Breast epithelium (tissue), 4 donors: ENCODE results near the gene TLNRD1. TPM values are rescaled to one million over a fixed set of nuclear protein-coding genes. Genes with fewer than 3 reads are reported as not detected.

Experiments used
- DNase-seq, 2 donors: peaks; one replicate each; pipeline ENCODE4 v3.0.0-alpha.2; 2019; ENCODE audit warnings: low spot score in 2 of 2
- H3K27ac ChIP-seq, 2 donors: fragments of 200-600 bp; sonication (generic) in 1 of 2; one replicate each; pipeline ENCODE4 v1.5.1; 2016 to 2019; ENCODE audit warnings: mild to moderate bottlenecking in 1 of 2
- H3K27me3 ChIP-seq, 2 donors: fragments of 200-600 bp; sonication (generic) in 1 of 2; one replicate each; pipeline versions ENCODE4 v1.5.1 to v1.6.0; 2017 to 2019; ENCODE audit warnings: control low read depth in 1 of 2, mild to moderate bottlenecking in 1 of 2
- H3K36me3 ChIP-seq: fragments of 200-600 bp; one replicate; pipeline ENCODE4 v1.5.1; 2019
- H3K4me1 ChIP-seq, 2 donors: fragments of 200-600 bp; sonication (generic); one replicate each; pipeline ENCODE4 v1.5.1; 2016 to 2019; ENCODE audit warnings: control low read depth in 1 of 2
- H3K4me3 ChIP-seq, 3 donors: fragments of 200-600 bp; sonication (generic); 1 replicate in 2 of 3; 2 replicates in 1 of 3; pipeline ENCODE4 v1.5.1; 2016 to 2019; ENCODE audit warnings: mild to moderate bottlenecking in 3 of 3, moderate library complexity in 2 of 3
- H3K9me3 ChIP-seq, 2 donors: fragments of 200-600 bp; sonication (generic) in 1 of 2; one replicate each; pipeline ENCODE4 v1.5.1; 2016 to 2019; ENCODE audit warnings: control low read depth in 1 of 2
- CTCF ChIP-seq, 3 donors: fragments of 450-650 bp; IDR thresholded peaks; one replicate each; pipeline ENCODE4 v1.5.1; 2016 to 2017; ENCODE audit warnings: antibody characterized with exemption in 3 of 3, mild to moderate bottlenecking in 3 of 3, moderate library complexity in 3 of 3
- POLR2A ChIP-seq: fragments of 450-650 bp; IDR thresholded peaks from one replicate; pipeline ENCODE4 v1.6.1; 2016; ENCODE audit warnings: antibody characterized with exemption, mild to moderate bottlenecking, moderate library complexity
- POLR2AphosphoS5 ChIP-seq, 3 donors: sonication (generic); formaldehyde crosslinking; IDR thresholded peaks; one replicate each; pipeline ENCODE4 v1.6.1; 2017; ENCODE audit warnings: antibody characterized with exemption in 3 of 3
- intact Hi-C: fragments of 100-400 bp; cut with DNase I; formaldehyde crosslinking; loops from one replicate; pipeline ENCODE4 v1.15.1; 2023; ENCODE audit warnings: low total_unique reads
- total RNA-seq, 3 donors: library from RNA; depleted of rRNA; stranded (reverse); fragments of >200 nt; gene quantifications; one replicate each; pipeline ENCODE4 v1.1.0, GENCODE V29; 2016

Gene TLNRD1
- total RNA-seq, 3 donors from 2014 or later = 15.1 to 21.6 (median 16.8) TPM

DNA sequence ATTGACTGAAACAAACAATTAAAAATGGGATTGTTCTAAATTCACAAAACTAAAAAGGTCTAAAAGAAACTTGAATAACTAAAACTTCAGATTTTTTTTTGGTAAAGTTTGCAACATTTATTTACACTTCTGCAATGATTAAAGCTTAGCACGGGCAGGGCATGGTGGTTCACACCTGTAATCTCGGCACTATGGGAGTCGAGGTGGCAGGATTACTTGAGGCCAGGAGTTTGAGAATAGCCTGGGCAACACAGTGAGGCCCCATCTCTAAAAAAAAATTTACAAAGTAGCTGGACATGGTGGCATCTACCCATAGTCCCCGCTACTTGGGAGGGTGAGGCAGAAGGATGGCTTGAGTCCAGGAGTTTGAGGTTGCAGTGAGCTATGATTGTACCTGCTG, 31.6 kb downstream of the TLNRD1 start:
- DNase-seq = no peak
- intact Hi-C loops = no loop called here
- no peaks in the 10 kb centered on the region for H3K27me3 ChIP-seq
- TF ChIP-seq POLR2AphosphoS5 (IDR thresholded peaks at IDR 0.05) = no peak
- no peak for TF ChIP-seq CTCF (IDR thresholded peaks at IDR 0.05)
- no peaks in the 10 kb centered on the region for H3K9me3 ChIP-seq
- no peaks in the 10 kb centered on the region for H3K4me1 ChIP-seq
- H3K36me3 ChIP-seq = no peaks in the 10 kb centered on the region
- H3K27ac ChIP-seq = no peak overlapping the region
- H3K4me3 ChIP-seq = no peak overlapping the region

- TF ChIP-seq POLR2AphosphoS5 (IDR thresholded peaks at IDR 0.05) (no peak), CTCF (IDR thresholded peaks at IDR 0.05) (no peak), POLR2A (no peak)
- H3K9me3 ChIP-seq = no peaks in the 10 kb centered on the region
- no peak for DNase-seq
- no peaks in the 10 kb centered on the region for H3K4me1 ChIP-seq
- no peaks in the 10 kb centered on the region for H3K27me3 ChIP-seq
- no peaks in the 10 kb centered on the region for H3K36me3 ChIP-seq
- H3K4me3 ChIP-seq = no peak overlapping the region
- no peak overlapping the region for H3K27ac ChIP-seq
- intact Hi-C loops = no loop called here
Measured at GRCh38 chr15:81032818-81033217, 32.1 kb downstream of the TLNRD1 start.

GRCh38 chr15:81033508-81033907, 32.8 kb downstream of the TLNRD1 start:
- Histone ChIP-seq H3K4me3 (no peak overlapping the region), H3K9me3 (no peaks in the 10 kb centered on the region), H3K36me3 (no peaks in the 10 kb centered on the region), H3K4me1 (no peaks in the 10 kb centered on the region), H3K27ac (peak overlapping the region in 1 of 2 donors; percentile 26), H3K27me3 (no peaks in the 10 kb centered on the region)
- no peak for DNase-seq
- TF ChIP-seq POLR2A (no peak), CTCF (IDR thresholded peaks at IDR 0.05) (no peak), POLR2AphosphoS5 (IDR thresholded peaks at IDR 0.05) (no peak)
- intact Hi-C loops = no loop called here

GRCh38 chr15:81037952-81038743, 37.4 kb downstream of the TLNRD1 start:
- Histone ChIP-seq H3K27ac (peak overlapping the region in 1 of 2 donors; percentile 5), H3K9me3 (no peaks in the 10 kb centered on the region), H3K36me3 (no peaks in the 10 kb centered on the region), H3K27me3 (no peaks in the 10 kb centered on the region), H3K4me3 (no peak overlapping the region), H3K4me1 (no peaks in the 10 kb centered on the region)
- intact Hi-C loops = no loop called here
- TF ChIP-seq POLR2A (no peak), CTCF (IDR thresholded peaks at IDR 0.05) (no peak), POLR2AphosphoS5 (IDR thresholded peaks at IDR 0.05) (no peak)
- no peak for DNase-seq

DNA sequence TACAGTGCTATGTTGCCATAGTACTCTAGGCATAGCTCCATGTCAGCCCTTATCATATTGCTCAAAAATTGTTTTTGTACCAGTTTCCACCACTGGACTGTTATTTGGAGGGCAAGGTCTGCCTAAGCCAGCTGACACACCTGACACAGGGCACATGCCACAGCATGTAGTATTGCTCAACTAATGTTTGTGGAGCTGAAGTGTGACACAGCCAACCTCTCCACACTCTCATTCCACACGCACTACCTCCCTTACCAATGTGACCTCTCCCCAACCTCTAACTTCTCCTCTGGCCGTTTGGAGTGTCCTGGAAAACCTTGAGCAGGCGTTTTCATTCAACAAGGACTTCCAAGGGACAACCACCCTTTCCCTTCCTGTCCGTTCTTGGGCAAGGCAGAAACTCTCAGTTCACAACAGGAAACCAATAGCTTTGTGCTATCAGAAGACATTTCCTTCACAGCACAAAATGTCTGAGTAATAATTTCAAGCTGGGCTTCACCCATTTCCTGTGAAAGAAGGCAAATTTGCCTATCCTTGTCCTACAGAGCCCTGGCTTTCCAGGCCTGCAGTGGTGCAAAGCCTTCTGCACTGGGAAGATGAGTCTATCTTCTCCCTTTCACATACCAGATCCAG, 38.4 kb downstream of the TLNRD1 start:
- no peaks in the 10 kb centered on the region for H3K36me3 ChIP-seq
- no peaks in the 10 kb centered on the region for H3K4me1 ChIP-seq
- H3K4me3 ChIP-seq = no peak overlapping the region
- intact Hi-C loops = no loop called here
- no peaks in the 10 kb centered on the region for H3K27me3 ChIP-seq
- TF ChIP-seq CTCF (IDR thresholded peaks at IDR 0.05) (no peak), POLR2A (no peak), POLR2AphosphoS5 (IDR thresholded peaks at IDR 0.05) (no peak)
- no peak for DNase-seq
- H3K27ac ChIP-seq = peak overlapping the region in 1 of 2 donors; percentile 5
- no peaks in the 10 kb centered on the region for H3K9me3 ChIP-seq
